ENCODE results near the gene ERC1.
"Not testable (repeated sequence)": the region's sequence is repeated elsewhere in the genome, so short reads cannot be mapped to it uniquely, and the experiment has no call there.

The ERC1 gene

DNA sequence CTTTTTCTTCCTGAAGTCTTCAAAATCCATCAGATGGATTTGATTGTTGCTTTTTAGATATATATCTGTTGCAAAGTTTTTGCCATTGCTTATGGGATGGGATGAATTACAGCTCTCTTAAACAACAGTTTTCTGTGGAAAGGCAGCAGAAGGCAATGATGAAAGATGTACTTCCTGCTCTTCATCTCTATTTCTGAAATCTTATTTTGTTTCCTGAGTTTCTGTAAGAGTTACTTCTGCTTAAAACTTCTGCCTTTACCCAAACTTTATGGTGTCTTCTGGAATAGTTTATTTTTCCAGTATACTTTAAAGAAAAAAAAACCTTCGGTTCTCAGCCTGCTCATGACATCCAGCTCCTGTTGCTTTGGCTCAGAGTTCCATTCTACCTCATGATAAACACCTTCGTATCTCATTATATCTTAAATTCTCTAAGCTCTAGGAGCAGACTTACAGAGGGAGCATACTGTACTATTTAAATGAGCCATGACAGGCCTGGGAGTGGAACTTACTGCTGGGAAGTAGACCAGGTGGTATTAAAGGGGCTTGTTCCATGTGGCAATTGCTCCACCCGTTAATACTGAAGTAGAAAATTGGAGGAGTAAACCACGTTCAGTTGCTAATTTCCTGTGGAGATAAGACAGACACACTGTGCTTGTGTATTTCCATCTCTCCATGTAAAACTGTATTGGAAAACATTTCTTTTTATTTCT, 314.9 kb downstream of the ERC1 start:
- Histone ChIP-seq H3K27ac (no peak overlapping the region), H3K36me3 (ENCODE audit: insufficient read depth, low read length) (no peaks in the 10 kb centered on the region), H3K4me3 (no peak overlapping the region), H3K9me3 (ENCODE audit: low read depth, low read length) (no peaks in the 10 kb centered on the region), H3K9ac (ENCODE audit: insufficient read length) (no peak overlapping the region)
- DNase-seq (ENCODE audit: low read depth, low spot score): no peak
- TF ChIP-seq FOXP2 (optimal IDR thresholded peaks at IDR 0.05; ENCODE audit: control extremely low read depth, extremely low read length, insufficient read depth) (no peak), POLR2AphosphoS5 (IDR thresholded peaks at IDR 0.05; ENCODE audit: borderline replicate concordance, low read depth, low read length) (no peak), EZH2 (IDR thresholded peaks at IDR 0.05) (no peak)

- no peak for DNase-seq (ENCODE audit: low read depth, low spot score)
- H3K27ac ChIP-seq: no peak overlapping the region
- H3K9me3 ChIP-seq (ENCODE audit: low read depth, low read length): no peaks in the 10 kb centered on the region
- no peaks in the 10 kb centered on the region for H3K36me3 ChIP-seq (ENCODE audit: insufficient read depth, low read length)
- no peak overlapping the region for H3K4me3 ChIP-seq
- TF ChIP-seq POLR2AphosphoS5 (IDR thresholded peaks at IDR 0.05; ENCODE audit: borderline replicate concordance, low read depth, low read length) (no peak), FOXP2 (optimal IDR thresholded peaks at IDR 0.05; ENCODE audit: control extremely low read depth, extremely low read length, insufficient read depth) (no peak), EZH2 (IDR thresholded peaks at IDR 0.05) (no peak)
- no peak overlapping the region for H3K9ac ChIP-seq (ENCODE audit: insufficient read length)
Measured at GRCh38 chr12:1306817-1307216, 315.8 kb downstream of the ERC1 start.

DNA sequence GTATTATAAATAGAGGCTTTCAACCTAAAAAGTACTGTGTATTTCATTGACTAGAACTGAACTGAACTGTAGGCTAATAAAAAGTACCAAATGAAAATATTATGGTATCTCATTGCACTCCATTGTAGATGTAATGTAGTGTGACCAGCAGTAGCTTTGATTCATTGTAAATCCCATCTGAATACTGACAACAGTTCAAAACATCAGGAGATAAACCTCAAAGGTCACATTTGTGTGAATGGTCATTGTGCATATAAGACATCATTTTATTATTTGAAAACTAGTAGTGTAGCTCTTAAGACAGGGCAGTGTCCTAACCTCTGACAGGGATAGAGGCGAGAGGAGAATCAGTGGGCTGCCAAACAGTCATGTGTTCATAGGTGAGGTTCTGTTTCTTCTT, 316.8 kb downstream of the ERC1 start:
- TF ChIP-seq POLR2AphosphoS5 (IDR thresholded peaks at IDR 0.05; ENCODE audit: borderline replicate concordance, low read depth, low read length) (no peak), EZH2 (IDR thresholded peaks at IDR 0.05) (no peak), FOXP2 (optimal IDR thresholded peaks at IDR 0.05; ENCODE audit: control extremely low read depth, extremely low read length, insufficient read depth) (no peak)
- H3K36me3 ChIP-seq (ENCODE audit: insufficient read depth, low read length): no peaks in the 10 kb centered on the region
- no peaks in the 10 kb centered on the region for H3K9me3 ChIP-seq (ENCODE audit: low read depth, low read length)
- no peak for DNase-seq (ENCODE audit: low read depth, low spot score)
- no peak overlapping the region for H3K9ac ChIP-seq (ENCODE audit: insufficient read length)
- H3K4me3 ChIP-seq: no peak overlapping the region
- H3K27ac ChIP-seq: no peak overlapping the region

- Histone ChIP-seq H3K9me3 (ENCODE audit: low read depth, low read length) (0 out of 2 replicates have a peak, but pooled peaks cover 4% of the 10 kb centered on the region), H3K9ac (ENCODE audit: insufficient read length) (no peak overlapping the region), H3K36me3 (ENCODE audit: insufficient read depth, low read length) (no peaks in the 10 kb centered on the region; the same call in 1 of the 2 replicates), H3K27ac (no peak overlapping the region), H3K4me3 (no peak overlapping the region)
- DNase-seq (ENCODE audit: low read depth, low spot score): no peak
- no peak for TF ChIP-seq POLR2AphosphoS5 (IDR thresholded peaks at IDR 0.05; ENCODE audit: borderline replicate concordance, low read depth, low read length)
- TF ChIP-seq EZH2 (IDR thresholded peaks at IDR 0.05): no peak
- no peak for TF ChIP-seq FOXP2 (optimal IDR thresholded peaks at IDR 0.05; ENCODE audit: control extremely low read depth, extremely low read length, insufficient read depth)
Measured at GRCh38 chr12:1309613-1310012, 318.6 kb downstream of the ERC1 start.

GRCh38 chr12:1310653-1311052, 319.6 kb downstream of the ERC1 start:
- DNase-seq (ENCODE audit: low read depth, low spot score): no peak
- TF ChIP-seq FOXP2 (optimal IDR thresholded peaks at IDR 0.05; ENCODE audit: control extremely low read depth, extremely low read length, insufficient read depth): no peak
- H3K36me3 ChIP-seq (ENCODE audit: insufficient read depth, low read length): no peaks in the 10 kb centered on the region; the same call in 1 of the 2 replicates

GRCh38 chr12:1311145-1311544, 320.1 kb downstream of the ERC1 start:
- H3K36me3 ChIP-seq (ENCODE audit: insufficient read depth, low read length): no peaks in the 10 kb centered on the region; the same call in 1 of the 2 replicates
- no peak overlapping the region for H3K4me3 ChIP-seq

More at GRCh38 chr12:1310653-1311052, 319.6 kb downstream of the ERC1 start:
- no peak overlapping the region for H3K27ac ChIP-seq
- H3K9me3 ChIP-seq (ENCODE audit: low read depth, low read length): 0 out of 2 replicates have a peak, but pooled peaks cover 4% of the 10 kb centered on the region
- H3K9ac ChIP-seq (ENCODE audit: insufficient read length): no peak overlapping the region
- no peak overlapping the region for H3K4me3 ChIP-seq

DNA sequence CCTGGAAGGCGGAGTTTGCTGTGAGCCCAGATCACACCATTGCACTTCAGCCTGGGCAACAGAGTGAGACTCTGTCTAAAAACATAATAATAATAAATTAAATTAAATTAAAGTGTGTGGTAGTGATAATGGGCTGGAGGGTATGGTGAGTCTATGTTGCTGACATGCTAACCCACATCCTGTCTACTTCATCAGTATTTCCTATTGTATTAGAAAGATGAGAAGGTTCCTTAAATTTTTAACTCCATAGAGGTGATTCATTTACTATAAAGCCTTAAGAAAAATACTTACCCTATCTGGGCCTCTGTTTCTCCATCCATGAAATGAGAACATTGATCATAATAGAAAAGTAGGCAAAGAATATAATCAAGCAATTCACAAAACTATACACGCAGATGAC, 322.9 kb downstream of the ERC1 start:
- DNase-seq (ENCODE audit: low read depth, low spot score): no peak
- no peak for TF ChIP-seq FOXP2 (optimal IDR thresholded peaks at IDR 0.05; ENCODE audit: control extremely low read depth, extremely low read length, insufficient read depth)
- TF ChIP-seq POLR2AphosphoS5 (IDR thresholded peaks at IDR 0.05; ENCODE audit: borderline replicate concordance, low read depth, low read length): no peak
- no peak for TF ChIP-seq EZH2 (IDR thresholded peaks at IDR 0.05)
- no peaks in the 10 kb centered on the region; the same call in 1 of the 2 replicates for H3K36me3 ChIP-seq (ENCODE audit: insufficient read depth, low read length)
- no peak overlapping the region for H3K9ac ChIP-seq (ENCODE audit: insufficient read length)
- 0 out of 2 replicates have a peak, but pooled peaks cover 4% of the 10 kb centered on the region for H3K9me3 ChIP-seq (ENCODE audit: low read depth, low read length)
- no peak overlapping the region for H3K27ac ChIP-seq
- no peak overlapping the region for H3K4me3 ChIP-seq

More at GRCh38 chr12:1311145-1311544, 320.1 kb downstream of the ERC1 start:
- DNase-seq (ENCODE audit: low read depth, low spot score): no peak
- 0 out of 2 replicates have a peak, but pooled peaks cover 4% of the 10 kb centered on the region for H3K9me3 ChIP-seq (ENCODE audit: low read depth, low read length)
- TF ChIP-seq FOXP2 (optimal IDR thresholded peaks at IDR 0.05; ENCODE audit: control extremely low read depth, extremely low read length, insufficient read depth): no peak
- no peak for TF ChIP-seq EZH2 (IDR thresholded peaks at IDR 0.05)
- TF ChIP-seq POLR2AphosphoS5 (IDR thresholded peaks at IDR 0.05; ENCODE audit: borderline replicate concordance, low read depth, low read length): no peak
- no peak overlapping the region for H3K27ac ChIP-seq
- H3K9ac ChIP-seq (ENCODE audit: insufficient read length): no peak overlapping the region

DNA sequence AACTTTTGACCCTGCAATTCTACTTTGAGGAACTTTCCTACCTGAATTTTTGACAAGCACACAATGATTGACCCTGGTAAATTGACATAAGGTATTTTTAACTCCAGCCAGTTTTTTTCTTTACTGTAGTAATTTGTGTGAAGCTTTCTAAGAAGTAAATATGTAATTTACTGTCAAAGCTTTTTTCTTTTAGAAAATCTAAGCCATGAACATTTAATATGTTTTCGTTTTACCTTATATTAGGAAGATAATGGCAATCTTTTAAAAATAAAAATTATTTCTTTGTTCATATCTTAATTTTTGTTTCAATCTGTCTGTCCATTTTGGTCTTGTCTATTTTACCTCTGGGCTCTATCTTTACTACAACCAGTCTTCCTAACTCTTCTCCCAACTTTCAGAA, 323.5 kb downstream of the ERC1 start:
- Histone ChIP-seq H3K36me3 (ENCODE audit: insufficient read depth, low read length) (no peaks in the 10 kb centered on the region; the same call in 1 of the 2 replicates), H3K9me3 (ENCODE audit: low read depth, low read length) (0 out of 2 replicates have a peak, but pooled peaks cover 4% of the 10 kb centered on the region), H3K9ac (ENCODE audit: insufficient read length) (no peak overlapping the region), H3K4me3 (no peak overlapping the region), H3K27ac (no peak overlapping the region)
- no peak for TF ChIP-seq FOXP2 (optimal IDR thresholded peaks at IDR 0.05; ENCODE audit: control extremely low read depth, extremely low read length, insufficient read depth)
- TF ChIP-seq POLR2AphosphoS5 (IDR thresholded peaks at IDR 0.05; ENCODE audit: borderline replicate concordance, low read depth, low read length): no peak
- no peak for TF ChIP-seq EZH2 (IDR thresholded peaks at IDR 0.05)
- DNase-seq (ENCODE audit: low read depth, low spot score): no peak

- not testable (repeated sequence) for H3K4me3 ChIP-seq; H3K9me3 ChIP-seq (ENCODE audit: low read depth, low read length); H3K36me3 ChIP-seq (ENCODE audit: insufficient read depth, low read length); H3K9ac ChIP-seq (ENCODE audit: insufficient read length); H3K27ac ChIP-seq; DNase-seq (ENCODE audit: low read depth, low spot score)
Measured at GRCh38 chr12:1316991-1317390, 326.0 kb downstream of the ERC1 start.
